Activated naive CD4-positive, alpha-beta T cell treated with anti-CD3 and anti-CD28 coated beads, Interleukin-2, amount 50 U/mL, for 72 hours (primary cell): ENCODE results near the gene PBX1. TPM values are rescaled to one million over a fixed set of nuclear protein-coding genes. Genes with fewer than 3 reads are reported as not detected.

Source experiments
- ATAC-seq, 2 donors: fragments of 150-1000 bp; cut with Tn5 transposase; 2 replicates each; pipeline ENCODE4 v1.10.0; 2021; ENCODE audit warnings: mild to moderate bottlenecking in 2 of 2, moderate library complexity in 2 of 2
- DNase-seq, 2 donors: peaks; one replicate each; pipeline ENCODE4 v3.0.0; 2021 to 2022; ENCODE audit warnings: low spot score in 2 of 2
- H3K27ac Mint-ChIP-seq, 2 donors: one replicate each; pipeline ENCODE4 v1.8.0; 2022; ENCODE audit warnings: mild to moderate bottlenecking in 2 of 2, mixed read lengths in 2 of 2
- H3K36me3 Mint-ChIP-seq, 2 donors: one replicate each; pipeline ENCODE4 v1.8.0; 2022; ENCODE audit warnings: mixed read lengths in 2 of 2
- H3K9me3 Mint-ChIP-seq, 2 donors: one replicate each; pipeline ENCODE4 v1.8.0; 2022; ENCODE audit warnings: mixed read lengths in 2 of 2
- total RNA-seq, 2 donors: library from RNA; stranded (reverse); gene quantifications; one replicate each; pipeline ENCODE4 v1.2.3, GENCODE V29; 2022

The PBX1 gene
- total RNA-seq, 2 donors from 2014 or later = 0.19 to 0.39 TPM

- ATAC-seq (no peak), DNase-seq (no peak)
- Mint-ChIP-seq H3K36me3 (no peaks in the 10 kb centered on the region), H3K9me3 (no peaks in the 10 kb centered on the region), H3K27ac (no peak overlapping the region)
Observed at GRCh38 chr1:164769486-164770130, 210.6 kb downstream of the PBX1 start.

GRCh38 chr1:164770131-164770529, 211.1 kb downstream of the PBX1 start:
- no peak for DNase-seq
- H3K36me3 Mint-ChIP-seq = no peaks in the 10 kb centered on the region
- no peaks in the 10 kb centered on the region for H3K9me3 Mint-ChIP-seq
- no peak overlapping the region for H3K27ac Mint-ChIP-seq
- no peak for ATAC-seq

DNA sequence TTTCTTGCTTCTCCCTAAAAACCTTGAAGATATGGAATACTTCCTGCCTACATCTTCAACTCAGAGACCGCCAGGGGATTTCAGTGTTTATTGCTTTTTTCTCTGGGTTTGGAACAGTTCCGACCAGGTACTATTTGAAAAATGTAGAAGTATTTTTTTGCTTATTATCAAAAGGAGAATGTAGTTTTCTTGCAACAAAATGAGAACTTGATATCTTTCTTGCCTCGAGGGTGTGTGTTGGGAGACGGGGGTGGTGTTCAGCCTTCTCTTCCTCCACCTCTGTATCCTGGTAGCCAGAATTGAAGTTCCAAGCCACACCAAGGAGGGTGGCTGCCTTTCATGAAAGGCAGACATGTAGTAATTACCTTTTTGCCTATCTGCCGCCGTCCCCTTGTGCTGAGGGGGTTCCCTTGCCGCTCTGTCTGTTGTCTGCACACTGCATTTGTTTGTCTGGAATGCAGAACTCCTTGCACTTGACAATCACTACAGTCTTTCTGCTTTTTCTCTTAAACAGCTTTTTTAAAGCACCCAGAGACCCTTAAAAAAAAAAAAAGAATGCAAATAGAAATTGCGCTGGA, 212.1 kb downstream of the PBX1 start:
- no peak overlapping the region for H3K27ac Mint-ChIP-seq
- H3K9me3 Mint-ChIP-seq = no peaks in the 10 kb centered on the region
- no peak for DNase-seq
- H3K36me3 Mint-ChIP-seq = no peaks in the 10 kb centered on the region
- no peak for ATAC-seq

- no peak for DNase-seq
- Mint-ChIP-seq H3K27ac (no peak overlapping the region), H3K9me3 (no peaks in the 10 kb centered on the region), H3K36me3 (no peaks in the 10 kb centered on the region)
- no peak for ATAC-seq
Observed at GRCh38 chr1:164771619-164772361, 212.8 kb downstream of the PBX1 start.

DNA sequence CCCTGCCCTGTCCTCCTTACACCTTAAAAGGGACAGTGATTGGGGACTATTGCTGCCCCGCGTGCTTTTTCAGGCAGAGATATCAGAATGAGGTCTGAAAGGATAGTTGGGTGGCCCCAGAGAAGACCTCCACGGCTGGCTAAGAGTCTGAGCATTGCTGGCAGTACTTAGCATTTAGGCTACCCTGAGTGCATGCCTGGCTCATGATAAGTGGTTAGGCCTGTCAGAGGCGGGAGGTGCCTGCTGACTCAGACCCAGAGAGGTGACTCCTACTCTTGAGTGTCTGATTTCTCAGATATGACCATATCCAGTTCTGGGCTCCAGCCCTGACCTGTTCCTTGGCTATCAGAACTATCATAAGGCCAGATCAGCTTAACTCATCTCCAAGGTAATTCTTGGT, 213.7 kb downstream of the PBX1 start:
- peak; percentile 91 for ATAC-seq
- H3K36me3 Mint-ChIP-seq = no peaks in the 10 kb centered on the region
- peak in 1 of 2 donors; percentile 4 for DNase-seq
- no peaks in the 10 kb centered on the region for H3K9me3 Mint-ChIP-seq
- no peak overlapping the region for H3K27ac Mint-ChIP-seq

DNA sequence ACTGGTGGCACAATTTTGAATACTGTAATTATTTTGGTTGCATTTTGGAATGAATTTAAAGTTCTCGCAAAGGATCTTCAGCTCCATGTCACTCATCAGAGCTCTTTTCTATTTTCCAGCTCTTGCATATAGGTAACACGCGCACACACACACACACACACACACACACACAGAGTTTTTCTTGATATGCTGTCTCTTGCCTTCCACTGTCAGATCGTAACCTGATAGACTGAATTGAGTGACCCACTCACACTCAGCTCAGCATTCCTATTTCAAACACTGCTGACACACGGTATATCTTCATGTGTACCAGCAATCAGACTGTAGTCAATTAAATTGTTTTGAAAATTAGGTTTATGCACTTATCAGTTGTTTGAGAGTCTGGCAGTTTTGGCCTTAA, 214.1 kb downstream of the PBX1 start:
- Mint-ChIP-seq H3K27ac (no peak overlapping the region), H3K36me3 (no peaks in the 10 kb centered on the region), H3K9me3 (no peaks in the 10 kb centered on the region)
- ATAC-seq = no peak
- DNase-seq = no peak

DNA sequence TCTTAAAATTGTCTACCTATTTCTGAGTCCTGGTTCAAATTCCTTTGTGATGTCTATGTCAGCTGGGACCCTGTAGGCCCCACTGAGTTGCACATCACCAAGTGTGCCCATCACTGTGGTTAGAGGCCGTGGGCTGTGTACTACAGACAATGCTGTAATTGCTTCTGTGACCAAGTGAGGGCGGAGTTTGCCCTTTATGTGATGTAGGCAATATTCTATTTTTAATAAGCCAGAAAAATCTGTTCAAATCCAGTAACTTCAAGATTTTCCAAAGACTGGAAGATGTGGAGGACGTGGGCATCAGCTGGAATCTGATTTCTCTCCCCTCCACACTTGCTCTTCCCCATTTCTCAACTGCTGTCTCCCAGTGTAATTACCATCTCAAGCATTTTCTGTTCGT, 215.4 kb downstream of the PBX1 start:
- Mint-ChIP-seq H3K9me3 (no peaks in the 10 kb centered on the region), H3K36me3 (no peaks in the 10 kb centered on the region), H3K27ac (no peak overlapping the region)
- DNase-seq (no peak), ATAC-seq (no peak)

GRCh38 chr1:164774819-164775654, 216.1 kb downstream of the PBX1 start:
- no peak overlapping the region for H3K27ac Mint-ChIP-seq
- H3K36me3 Mint-ChIP-seq = no peaks in the 10 kb centered on the region
- no peaks in the 10 kb centered on the region for H3K9me3 Mint-ChIP-seq
- DNase-seq (no peak), ATAC-seq (no peak)

- ATAC-seq = no peak
- H3K36me3 Mint-ChIP-seq = no peaks in the 10 kb centered on the region
- H3K27ac Mint-ChIP-seq = no peak overlapping the region
Observed at GRCh38 chr1:164777518-164777917, 218.5 kb downstream of the PBX1 start.

GRCh38 chr1:164779376-164779775, 220.4 kb downstream of the PBX1 start:
- H3K9me3 Mint-ChIP-seq = no peaks in the 10 kb centered on the region

More at GRCh38 chr1:164777518-164777917, 218.5 kb downstream of the PBX1 start:
- DNase-seq = no peak
- H3K9me3 Mint-ChIP-seq = no peaks in the 10 kb centered on the region

GRCh38 chr1:164780111-164780812, 221.3 kb downstream of the PBX1 start:
- H3K36me3 Mint-ChIP-seq = no peaks in the 10 kb centered on the region
- H3K9me3 Mint-ChIP-seq = no peaks in the 10 kb centered on the region
- H3K27ac Mint-ChIP-seq = no peak overlapping the region
- ATAC-seq (no peak), DNase-seq (no peak)

More at GRCh38 chr1:164779376-164779775, 220.4 kb downstream of the PBX1 start:
- no peak overlapping the region for H3K27ac Mint-ChIP-seq
- H3K36me3 Mint-ChIP-seq = no peaks in the 10 kb centered on the region
- no peak for DNase-seq
- ATAC-seq = no peak

- Mint-ChIP-seq H3K27ac (no peak overlapping the region), H3K36me3 (no peaks in the 10 kb centered on the region), H3K9me3 (no peaks in the 10 kb centered on the region)
- DNase-seq (no peak), ATAC-seq (no peak)
Observed at GRCh38 chr1:164780863-164781262, 221.9 kb downstream of the PBX1 start.

DNA sequence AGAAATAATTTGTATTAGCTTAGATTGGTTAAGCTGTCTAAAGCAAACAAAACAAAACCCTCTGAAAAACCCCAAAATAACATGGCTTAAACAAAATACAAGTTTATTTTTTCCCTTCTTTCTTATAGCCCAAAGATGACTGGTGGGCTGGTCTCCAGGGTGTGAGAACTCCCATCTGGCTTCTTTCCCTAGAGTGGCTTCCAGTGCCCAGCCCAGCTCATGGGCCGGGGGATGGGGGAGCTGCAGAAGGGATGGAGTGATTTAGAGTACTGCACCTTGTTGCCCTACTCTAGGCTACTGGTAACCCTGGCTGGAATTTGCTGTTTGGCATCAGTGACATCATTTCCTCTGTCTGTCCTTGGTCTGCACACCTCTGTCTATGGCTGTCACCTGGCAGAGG, 223.0 kb downstream of the PBX1 start:
- DNase-seq (no peak), ATAC-seq (no peak)
- no peaks in the 10 kb centered on the region for H3K9me3 Mint-ChIP-seq

DNA sequence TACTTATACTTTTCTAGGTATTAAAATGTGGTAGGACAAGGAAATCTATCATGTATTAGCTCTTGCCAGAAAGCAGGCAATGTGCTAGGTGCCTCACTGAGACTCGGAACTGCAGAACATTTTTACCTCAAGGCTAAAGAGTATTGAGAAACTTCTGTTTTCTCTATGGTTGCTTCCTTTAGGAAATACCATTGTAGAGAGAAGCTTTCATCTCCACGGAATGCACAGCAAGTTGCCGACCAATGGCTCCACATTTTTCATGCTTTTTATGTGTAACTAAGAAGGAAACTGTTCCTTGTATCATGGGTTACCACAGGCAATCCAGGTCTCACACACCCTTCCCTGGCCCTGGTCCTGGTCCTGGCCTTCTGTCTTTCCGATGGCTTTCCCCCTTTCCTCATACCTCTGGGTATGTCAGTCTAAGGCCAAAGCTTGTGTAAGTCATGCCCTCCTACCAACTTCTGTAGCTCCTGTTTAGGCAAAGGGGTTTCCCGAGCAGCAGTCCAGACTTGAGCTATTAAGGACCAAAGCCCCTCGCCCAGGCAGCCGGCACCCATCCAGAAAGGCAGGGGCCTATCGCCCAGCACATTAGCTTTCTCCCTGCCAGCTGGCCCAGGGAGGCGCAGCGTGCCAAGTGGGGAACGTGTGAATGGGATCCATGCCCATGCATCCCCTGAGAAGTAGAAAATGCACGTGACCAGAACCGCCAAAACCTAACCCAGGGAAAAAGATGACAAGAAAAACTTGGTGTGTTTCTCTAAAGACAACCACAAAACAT, 225.0 kb downstream of the PBX1 start:
- H3K36me3 Mint-ChIP-seq = no peaks in the 10 kb centered on the region
- ATAC-seq (no peak), DNase-seq (no peak)
- H3K9me3 Mint-ChIP-seq = no peaks in the 10 kb centered on the region
- no peak overlapping the region for H3K27ac Mint-ChIP-seq

More for the DNA sequence above, 223.0 kb downstream of the PBX1 start:
- Mint-ChIP-seq H3K27ac (no peak overlapping the region), H3K36me3 (no peaks in the 10 kb centered on the region)

DNA sequence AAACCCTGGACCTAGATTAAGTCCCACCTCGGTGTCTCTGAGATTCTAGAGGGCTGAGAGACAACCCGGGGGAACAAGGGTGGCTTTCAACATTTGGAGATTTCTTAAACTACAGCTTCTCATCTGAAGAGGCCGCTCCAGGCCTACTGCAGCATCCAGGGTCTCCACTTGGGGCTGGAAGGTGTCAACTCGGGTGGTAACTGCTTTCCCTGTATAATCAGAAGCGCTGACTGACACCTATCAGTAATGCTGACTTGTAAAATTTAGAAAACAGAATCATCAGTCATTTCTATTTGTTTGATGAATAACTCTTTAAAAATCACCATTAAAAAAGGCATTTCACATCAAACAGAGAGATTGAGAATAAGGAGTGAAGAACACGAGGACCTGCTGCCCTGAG, 226.0 kb downstream of the PBX1 start:
- Mint-ChIP-seq H3K36me3 (no peaks in the 10 kb centered on the region), H3K27ac (no peak overlapping the region), H3K9me3 (no peaks in the 10 kb centered on the region)
- ATAC-seq (no peak), DNase-seq (no peak)
